HG03460 (cell line): ENCODE data around the gene MLST8.

Source experiments
- ATAC-seq: cut with Tn5 transposase; IDR thresholded peaks from one replicate; pipeline ENCODE4 v1.9.1; 2021; ENCODE audit not compliant: unreplicated experiment

MLST8 gene

GRCh38 chr16:2206780-2207433, 1.7 kb downstream of the MLST8 start:
- ATAC-seq, result no peak

DNA sequence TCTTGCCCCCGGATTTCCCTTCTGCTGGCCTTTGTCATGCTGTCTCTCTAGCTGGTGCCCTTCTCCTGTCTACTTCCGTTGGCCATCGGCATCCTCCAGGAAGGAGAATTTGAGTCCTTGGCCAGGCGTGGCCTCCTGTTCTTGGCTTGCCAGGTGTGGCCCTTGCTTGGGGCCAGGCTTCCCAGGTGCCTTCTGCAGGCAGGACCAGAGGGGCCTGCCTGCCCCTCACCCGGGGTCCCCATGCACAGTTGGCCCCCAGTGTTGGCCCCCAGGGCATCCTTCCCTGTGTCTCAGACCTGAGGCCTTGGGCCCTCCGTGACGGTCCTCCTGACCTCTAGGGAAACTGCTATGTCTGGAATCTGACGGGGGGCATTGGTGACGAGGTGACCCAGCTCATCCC, 2.6 kb downstream of the MLST8 start:
- no peak for ATAC-seq

DNA sequence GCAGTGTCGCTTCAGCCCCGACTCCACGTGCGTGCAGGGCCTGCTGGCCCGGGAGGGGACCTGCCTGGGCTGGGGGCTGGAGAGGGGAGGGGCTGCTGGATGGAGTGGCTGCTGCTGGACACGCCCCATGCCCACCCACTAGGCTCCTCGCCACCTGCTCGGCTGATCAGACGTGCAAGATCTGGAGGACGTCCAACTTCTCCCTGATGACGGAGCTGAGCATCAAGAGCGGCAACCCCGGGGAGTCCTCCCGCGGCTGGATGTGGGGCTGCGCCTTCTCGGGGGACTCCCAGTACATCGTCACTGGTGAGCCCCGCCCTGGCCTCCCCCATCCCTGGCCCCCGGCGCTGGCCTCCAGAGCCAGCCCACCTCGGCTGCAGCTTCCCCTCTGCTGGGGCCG, 3.1 kb downstream of the MLST8 start:
- no peak for ATAC-seq

- ATAC-seq, result no peak
Measured at GRCh38 chr16:2208772-2209171, 3.5 kb downstream of the MLST8 start.

GRCh38 chr16:2209258-2210008, 4.2 kb downstream of the MLST8 start:
- no peak for ATAC-seq

GRCh38 chr16:2210009-2210332, 4.7 kb downstream of the MLST8 start:
- no peak for ATAC-seq

DNA sequence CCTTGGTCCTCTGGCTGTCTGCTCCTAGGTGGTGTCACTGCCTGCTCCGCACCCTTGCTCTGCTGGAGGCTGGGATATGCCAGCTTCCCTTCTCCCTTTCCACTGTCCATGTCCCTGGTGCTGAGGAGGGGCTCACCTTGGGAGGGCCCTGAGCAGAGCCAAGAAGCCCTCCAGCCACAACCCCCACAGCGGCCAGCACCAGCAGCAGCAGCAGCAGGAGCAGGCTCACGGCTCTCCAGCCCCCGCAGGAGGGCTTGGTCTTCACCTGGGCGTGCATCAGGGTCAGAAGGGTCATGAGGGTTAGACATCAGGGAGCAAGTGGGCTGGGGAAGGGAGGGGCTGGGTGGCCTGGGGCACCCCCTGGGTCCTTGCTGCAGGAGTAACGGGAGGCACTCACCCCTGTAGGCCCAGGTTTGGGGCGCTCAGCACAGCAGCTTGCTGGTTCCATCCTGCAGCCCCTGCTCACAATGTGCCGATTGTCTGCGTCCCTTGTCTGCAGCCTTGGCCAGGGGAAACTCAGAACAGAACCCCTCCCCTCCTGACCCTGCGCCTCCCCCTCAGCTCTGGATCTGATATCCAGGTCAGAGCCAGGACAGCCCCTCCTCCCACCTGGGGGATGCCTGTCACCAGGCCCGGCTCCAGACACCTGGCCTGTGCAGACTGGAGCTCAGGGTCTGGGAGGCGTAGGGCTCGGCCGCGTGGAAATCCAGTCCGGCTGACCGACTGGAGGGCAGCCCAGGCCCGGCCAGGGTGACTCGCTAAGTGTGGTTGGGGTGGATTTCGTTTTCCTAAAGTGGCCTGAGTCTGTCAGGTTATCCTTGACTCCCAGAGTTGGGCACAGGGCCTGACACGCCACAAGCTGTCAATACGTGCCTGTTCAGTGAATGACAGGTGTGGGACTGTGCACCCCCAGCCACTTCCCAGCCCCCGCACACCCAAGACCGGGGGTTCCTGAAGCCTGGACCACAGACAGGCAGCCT, 5.4 kb downstream of the MLST8 start, which contains the start of gene BRICD5:
Gene BRICD5 (minus strand): TSS at position 478 of the 980 bp plus-strand sequence. CDS start 30 bp downstream, at position 448.
- no peak for ATAC-seq

DNA sequence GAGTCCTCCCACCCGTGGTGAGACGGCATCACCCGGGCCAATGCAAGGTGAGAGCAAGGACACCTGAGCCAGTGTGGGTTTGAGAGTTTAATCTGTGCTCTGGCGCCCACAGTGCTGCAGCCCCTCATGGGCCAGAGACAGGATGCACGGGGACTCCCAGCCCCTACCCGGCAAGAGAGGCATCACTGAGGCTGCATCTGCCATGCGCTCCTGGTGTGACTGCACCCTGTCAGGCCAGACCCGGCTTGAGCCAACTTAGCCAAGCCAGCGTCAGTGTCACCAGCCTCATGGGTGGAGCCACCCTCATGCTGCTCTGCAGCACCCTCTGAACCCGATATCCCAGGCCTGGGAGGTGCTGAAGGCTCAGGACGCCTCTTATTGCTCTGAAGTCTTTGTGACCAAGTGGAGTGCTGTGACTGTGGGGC, 6.7 kb downstream of the MLST8 start:
- ATAC-seq, result no peak

DNA sequence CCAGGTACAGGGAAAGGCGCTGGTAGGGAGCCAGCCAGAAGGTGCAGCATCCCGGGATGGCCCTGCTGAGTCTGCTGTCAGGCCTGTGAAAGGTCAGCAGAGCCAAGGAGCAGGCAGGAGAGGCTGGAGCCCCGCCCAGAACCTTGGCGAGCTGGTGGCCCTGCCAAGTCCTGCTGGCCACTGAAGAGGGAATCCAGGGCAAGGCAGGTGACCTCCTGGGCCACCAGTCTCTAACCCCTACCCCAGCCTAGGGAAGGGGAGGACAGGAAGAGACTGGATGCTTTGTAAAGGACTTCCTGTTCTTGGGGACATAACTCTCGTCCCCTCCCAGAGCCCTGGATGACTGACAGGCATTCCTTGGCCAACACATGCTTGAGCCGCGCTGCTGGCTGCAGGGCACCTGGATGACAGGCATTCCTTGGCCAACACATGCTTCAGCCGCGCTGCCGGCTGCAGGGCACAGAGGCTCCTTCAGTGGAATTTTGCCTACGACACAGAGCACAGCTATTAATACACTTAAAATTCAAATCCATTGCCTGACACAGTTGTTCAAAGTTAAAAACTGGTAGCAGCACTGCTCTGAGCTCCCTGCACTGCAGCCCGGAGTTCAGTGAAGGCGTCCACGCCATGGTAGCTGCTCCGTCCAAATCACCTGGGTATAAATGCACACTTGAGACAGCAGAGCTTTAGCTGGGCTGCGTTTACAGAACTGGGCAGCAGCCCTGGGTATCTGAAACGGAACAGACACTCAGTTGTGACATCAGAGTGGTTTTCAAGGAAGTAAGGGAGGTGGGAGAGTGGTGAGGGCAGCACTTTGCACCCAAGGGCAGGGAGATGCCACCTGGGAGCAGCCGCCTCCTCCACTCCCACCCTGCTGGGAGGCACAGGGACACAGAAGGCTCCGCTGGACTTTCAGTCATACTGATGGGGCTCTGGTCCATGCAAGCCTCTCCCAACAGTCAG, 7.4 kb downstream of the MLST8 start:
- ATAC-seq, result no peak

DNA sequence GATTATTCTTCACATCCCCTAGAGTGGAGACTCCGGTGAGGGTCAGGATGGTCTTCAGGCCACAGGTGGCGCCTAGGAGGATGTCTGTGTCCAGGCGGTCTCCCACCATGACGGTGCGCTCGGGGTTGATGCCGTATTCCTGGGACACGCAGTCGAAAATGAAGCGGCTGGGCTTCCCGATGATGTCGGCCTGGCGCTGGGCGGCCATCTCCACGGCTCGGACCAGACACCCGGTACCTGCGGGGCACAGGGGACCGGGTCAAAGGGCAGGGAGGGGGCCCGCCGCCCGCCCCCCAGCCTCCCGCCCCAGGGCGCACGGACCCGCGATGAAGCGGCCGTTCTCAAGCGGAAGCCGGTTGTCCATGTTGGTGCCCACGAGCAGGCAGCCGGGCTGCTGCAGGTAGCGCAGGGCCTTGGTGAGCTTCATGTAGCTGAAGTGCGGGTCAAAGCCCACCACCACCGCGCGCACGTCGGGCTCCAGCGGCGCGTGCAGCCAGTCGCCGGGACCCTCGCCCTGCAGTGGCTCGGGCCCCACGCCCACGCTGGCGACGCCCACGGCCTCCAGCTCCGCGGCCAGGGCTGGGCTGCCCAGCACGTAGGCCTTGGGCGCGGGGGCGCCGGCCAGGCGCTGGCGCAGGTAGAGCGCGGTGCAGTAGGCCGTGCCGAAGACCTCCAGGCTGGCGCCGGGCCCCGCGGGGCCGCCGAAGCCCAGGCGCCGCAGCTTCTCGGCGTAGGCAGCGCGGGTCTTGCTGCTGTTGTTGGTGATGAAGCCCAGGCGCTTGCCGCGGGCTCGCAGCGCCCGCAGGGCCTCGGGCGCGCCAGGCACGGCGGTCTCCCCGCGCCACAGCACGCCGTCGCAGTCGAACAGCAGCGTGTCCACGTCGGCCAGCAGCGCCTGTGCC, 8.8 kb downstream of the MLST8 start:
- no peak for ATAC-seq

GRCh38 chr16:2214719-2214968, 9.4 kb downstream of the MLST8 start, which contains the start of gene PGP:
Gene PGP, minus strand, starts transcription at chr16:2214840. Its CDS starts 63 bp downstream, at chr16:2214777.
- ATAC-seq, result peak; percentile 87

GRCh38 chr16:2216330-2216729, 11.1 kb downstream of the MLST8 start:
- no peak for ATAC-seq

DNA sequence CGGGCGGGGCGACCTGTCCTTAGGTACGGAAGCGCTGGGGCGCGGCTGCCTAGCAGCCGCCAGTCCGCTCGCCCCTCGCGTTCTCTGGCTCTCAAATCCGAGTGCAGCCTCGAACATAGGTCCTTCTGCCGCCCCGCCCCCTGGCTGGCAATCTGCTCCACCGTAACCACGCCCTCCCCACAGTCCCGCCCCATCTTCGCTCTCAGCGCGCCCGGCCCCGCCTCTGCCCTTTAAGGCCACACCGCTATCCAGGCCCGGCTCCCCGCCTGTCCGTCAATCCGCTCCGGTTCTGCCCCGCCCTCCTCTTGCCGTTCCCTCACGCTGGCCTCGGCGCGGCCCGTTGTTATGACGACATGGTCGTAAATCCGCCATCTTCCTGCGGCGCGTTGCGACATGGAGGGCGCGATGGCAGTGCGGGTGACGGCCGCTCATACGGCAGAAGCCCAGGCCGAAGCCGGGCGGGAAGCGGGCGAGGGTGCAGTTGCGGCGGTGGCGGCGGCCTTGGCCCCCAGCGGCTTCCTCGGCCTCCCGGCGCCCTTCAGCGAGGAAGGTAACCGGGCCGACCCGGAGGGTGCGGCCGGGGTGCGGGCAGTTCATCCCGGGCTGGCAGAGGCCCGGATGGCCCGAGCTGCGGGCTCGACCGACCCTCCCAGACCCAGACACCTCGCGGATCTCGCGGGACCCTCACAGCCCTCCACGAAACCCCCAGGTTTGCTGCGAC, 18.1 kb downstream of the MLST8 start, which contains the start of gene E4F1:
Gene E4F1 (plus strand): TSS at position 371 of the 721 bp plus-strand sequence. CDS start 23 bp downstream, at position 394.
- ATAC-seq, result peak; percentile 95

- peak; percentile 11 for ATAC-seq
Measured at GRCh38 chr16:2223942-2224486, 18.8 kb downstream of the MLST8 start.

DNA sequence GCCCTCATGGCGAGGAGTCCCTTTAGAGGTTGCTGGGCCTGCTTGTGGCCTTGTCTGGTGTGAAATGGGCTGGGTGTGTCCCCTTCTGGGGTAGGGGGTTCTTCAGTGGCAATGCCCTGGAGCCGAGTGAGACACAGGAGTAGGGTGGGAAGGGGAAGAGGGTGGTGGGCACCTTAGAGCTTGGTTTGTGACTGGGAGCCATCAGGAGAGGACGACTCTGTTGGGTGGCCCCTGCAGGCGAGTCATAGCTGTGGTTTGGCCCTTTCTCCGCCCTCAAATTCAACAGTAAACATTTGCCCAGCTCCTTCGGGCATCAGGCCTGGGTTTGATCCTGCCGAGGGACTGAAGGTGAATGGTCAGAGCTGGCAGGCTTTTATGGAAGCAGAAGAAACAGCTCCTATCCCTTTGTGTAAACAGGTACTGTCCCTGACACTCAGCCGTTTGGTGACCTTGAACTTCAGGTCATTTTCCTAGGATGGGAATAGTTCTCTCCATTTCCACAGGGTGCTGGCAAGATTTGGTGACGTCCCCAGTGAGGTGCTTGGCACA, 21.1 kb downstream of the MLST8 start:
- no peak for ATAC-seq

DNA sequence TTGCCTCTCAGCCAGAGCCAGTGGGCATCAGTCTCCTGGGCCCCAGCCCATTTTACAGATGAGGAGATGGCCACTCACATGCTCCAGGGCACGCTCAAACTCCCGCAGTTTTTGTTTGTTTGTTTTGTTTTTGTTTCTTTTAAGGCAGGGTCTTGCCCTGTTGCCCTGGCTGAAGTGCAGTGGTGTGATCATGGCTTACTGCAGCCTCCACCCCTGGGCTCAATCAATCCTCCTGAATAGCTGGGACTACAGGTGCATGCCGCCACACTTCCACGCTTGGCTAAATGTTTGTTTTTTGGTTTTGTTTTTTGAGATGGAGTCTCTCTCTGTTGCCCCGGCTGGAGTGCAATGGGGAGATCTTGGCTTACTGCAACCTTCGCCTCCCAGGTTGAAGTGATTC, 21.7 kb downstream of the MLST8 start:
- ATAC-seq, result no peak

GRCh38 chr16:2228161-2228824, 23.0 kb downstream of the MLST8 start:
- ATAC-seq, result no peak

GRCh38 chr16:2229091-2229490, 23.8 kb downstream of the MLST8 start:
- ATAC-seq, result no peak
